GM19324 (cell line): Measurements from ENCODE around the gene HTRA1.

Experiments used
- ATAC-seq: cut with Tn5 transposase; IDR thresholded peaks from one replicate; pipeline ENCODE4 v1.9.1; 2021; ENCODE audit warnings: mild to moderate bottlenecking, moderate library complexity; ENCODE audit not compliant: unreplicated experiment, low FRiP score

The HTRA1 gene

DNA sequence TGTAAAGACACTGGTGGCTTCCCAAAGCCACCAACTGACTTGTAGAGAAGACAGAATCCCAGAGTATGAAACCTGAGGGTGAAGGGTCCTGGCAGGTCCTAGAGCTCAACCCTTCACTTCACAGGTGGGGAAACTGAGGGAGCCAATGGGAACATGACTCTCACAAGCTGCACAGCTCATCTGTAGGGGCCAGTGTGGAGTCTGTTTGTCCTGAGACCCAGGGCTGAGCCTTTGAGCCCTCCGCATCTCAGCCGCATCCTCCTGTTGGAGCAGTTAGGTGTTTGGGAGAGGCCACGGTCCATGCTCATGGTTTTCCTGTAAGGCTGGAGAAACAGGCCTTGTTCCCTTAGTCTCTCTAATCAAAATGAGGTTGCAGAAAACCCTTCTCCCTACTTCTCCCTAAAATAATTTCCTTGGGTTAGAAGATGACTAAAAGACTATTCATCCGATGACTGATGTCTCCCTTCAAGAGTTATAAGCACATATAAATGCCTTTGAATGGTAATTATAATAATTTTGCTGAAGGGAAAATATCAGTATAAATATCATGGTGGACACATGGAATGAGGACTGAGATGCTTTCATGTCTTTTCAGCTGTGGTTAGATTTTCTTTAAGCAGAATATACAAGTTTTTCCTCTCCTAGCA, 10.3 kb downstream of the HTRA1 start:
- ATAC-seq = no peak

DNA sequence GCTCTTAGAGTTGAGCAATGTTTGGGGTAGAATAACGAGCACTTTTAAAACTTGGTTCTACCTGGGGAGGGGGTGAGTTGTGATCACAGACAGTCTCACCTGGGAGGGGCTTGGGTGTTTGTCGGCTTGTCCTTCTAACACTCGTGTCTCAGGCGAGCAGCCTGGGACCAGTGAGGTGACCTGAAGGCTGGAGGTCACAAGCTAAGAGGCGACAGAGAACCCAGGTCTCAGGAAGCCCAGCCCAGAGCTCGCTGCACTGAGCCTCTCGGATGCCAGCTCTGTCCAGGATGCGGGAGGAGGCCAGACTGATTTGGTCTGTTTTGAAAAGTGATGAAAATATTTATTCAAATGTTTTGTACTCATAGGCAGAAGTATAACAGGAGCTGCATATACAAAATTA, 11.8 kb downstream of the HTRA1 start:
- no peak for ATAC-seq

DNA sequence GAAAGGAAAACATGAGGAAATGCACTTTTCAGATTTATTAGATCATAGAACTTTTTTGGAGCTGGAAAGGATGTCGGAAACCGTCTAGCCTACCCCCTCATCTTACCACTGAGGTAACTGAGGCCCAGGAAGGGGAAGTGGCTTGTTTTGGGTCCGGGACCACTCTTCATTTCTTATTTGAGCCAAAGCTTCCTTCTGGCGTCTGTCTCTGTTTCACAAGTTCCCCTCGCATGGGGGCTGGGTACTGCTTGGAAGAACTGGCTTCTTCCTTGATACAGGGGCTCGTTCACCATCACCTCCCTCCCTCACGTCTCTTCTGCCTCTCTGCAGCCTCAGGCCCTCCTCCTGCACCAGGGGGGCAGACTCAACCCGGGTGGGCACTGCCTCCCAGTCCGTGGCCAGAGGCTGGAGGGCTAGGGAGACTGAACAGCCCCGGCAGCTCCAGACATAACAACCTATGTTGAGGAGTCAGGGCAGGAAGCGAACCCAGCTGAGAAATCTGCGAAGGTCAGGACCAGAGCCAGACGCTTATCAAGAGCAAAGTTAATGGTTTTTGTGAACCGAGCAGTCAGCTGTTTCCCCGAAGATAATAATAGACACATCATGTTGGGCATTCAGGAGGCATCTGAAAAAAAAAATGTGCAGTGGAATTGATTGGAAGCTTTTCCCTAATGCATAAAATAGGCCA, 12.9 kb downstream of the HTRA1 start:
- no peak for ATAC-seq

DNA sequence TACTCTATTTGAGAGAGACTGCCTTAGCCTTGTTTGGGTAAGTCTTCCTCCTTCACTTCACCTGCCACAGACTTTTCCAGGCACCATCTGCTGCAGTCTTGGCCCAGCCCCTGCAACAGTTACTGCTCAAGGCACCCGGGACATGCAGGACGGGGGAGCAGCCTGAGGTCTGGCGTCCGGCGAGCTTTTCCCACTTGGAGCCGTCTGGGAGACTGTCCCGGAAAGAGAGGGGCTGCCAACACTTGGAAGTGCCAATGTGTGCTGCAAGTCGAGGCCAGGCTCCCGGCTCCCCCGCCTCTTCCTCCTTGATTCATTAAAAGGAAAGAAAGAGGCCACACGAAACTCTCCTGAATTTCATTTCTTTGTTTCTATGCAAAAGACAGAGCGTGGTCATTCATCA, 13.7 kb downstream of the HTRA1 start:
- no peak for ATAC-seq

DNA sequence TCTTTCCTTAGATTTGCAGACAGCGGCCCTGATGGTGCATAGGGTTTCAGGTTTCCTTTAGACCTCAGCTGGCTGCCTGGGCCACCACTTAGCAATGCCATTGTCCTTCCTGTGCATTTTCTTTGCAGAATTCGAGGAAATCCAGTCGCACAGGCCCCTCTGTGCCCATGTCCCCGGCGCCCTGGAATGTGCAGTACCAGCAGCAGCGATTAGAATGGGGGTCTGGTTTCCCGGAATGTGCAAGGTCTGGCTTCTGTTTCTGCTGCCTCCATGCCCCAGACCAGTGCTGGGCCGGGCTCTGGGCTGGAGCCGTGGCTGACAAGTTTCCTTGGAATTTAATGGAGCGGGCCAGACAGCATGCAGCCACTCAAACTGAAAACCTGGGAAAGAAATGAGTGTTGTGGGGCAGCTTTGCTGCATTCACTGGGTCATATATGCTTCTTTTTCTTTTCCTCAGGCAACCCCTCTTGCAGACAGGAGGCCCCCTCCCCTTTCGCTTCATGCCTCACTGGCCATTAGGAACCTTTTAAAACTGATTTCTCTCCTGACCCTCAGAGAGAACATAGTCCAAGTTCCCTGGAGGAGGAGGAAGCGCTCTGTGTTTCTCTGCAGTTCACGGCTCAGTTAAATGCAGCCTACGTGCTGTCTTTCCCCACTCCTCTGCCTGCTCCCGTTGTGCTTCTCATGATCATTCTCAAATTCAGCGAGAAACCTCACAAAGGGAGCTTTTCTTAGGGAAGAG, 14.4 kb downstream of the HTRA1 start:
- no peak for ATAC-seq

DNA sequence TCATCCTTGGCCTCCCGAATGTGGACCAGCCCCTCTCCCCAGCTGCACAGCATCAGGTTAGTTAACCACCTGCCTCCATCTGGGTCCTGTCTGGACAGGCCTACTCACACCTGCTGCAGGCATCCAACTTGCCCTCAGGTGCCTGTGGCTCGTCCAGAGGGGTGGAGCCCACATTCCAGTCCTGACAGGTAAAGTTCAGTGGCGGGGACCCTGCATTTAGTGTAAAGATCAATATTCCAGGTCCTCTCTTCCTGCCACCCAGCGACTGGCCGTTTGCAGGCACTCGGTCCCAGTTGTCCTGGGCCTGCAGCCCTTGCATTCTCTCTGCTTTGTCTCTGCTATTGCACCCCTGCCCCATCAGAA, 15.0 kb downstream of the HTRA1 start:
- no peak for ATAC-seq

DNA sequence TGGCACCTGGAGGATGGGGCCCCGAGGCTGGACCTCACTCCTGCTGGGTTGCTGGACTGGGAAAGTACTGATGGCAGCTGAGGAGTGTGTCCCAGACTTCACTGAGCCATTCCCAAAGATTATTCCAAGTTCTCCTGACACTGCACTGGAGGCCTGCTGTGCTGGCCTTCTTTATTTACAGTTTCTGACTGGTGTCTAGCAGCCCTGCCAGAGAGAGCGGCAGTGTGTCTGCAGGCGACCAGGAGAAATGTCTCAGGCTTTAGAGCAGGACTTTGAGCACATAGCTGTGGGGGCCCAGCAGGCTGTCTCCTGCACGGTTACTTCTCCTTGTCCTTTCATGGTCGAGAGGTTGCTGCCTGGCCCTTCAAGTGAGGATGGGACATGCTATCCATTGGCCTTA, 16.1 kb downstream of the HTRA1 start:
- no peak for ATAC-seq

DNA sequence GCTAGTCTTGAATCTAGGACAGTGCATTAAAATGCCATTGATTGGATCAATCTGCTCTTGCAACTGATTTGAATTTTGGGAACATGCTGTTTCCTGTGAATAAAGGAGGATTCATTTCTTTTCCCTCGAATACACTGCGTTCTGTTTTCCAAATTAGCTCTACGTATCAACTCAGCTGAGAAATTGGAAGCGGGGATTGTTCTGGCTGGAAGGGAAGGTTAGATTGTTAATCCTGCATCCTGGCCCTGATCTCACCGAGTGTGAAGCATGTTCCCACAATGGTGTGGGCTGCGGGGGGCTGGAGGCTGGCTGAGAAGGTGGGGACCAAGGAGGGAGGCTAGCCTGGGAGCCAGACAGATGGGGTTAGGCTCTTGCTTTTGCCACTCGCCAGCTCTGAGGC, 17.6 kb downstream of the HTRA1 start:
- no peak for ATAC-seq

DNA sequence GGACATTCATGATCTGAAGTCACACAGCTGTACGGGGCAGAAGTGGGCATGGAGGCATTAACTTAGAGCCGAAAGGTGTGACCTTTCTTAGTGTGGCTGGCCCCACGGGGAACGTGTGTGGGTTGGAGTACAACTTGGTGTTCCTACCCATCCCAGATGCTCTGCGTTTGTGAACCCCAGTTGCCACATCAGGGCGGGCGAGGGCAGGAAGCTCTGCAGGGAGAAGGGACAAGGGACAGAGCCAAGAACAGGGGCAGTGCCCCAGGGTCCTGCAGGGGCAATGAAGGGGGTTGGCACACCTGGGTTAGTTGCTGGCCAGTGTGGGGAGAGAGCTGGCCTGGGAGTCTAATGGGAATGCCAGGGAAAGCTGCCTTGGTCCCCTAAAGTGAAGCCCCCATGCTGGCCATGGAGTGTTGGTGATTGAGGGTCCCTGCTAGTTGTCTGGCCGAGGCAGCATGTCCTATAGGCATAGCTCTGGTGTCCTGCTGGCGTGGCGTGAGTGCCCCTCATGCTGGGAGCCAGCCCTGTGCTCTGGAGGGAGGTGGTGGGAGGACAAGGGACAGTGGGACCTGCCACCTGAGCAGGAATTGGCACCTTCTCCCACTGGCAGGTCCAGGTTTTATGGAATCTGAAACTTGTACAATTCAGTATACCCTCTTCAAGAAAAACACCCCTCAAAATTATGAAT, 18.9 kb downstream of the HTRA1 start:
- no peak for ATAC-seq

DNA sequence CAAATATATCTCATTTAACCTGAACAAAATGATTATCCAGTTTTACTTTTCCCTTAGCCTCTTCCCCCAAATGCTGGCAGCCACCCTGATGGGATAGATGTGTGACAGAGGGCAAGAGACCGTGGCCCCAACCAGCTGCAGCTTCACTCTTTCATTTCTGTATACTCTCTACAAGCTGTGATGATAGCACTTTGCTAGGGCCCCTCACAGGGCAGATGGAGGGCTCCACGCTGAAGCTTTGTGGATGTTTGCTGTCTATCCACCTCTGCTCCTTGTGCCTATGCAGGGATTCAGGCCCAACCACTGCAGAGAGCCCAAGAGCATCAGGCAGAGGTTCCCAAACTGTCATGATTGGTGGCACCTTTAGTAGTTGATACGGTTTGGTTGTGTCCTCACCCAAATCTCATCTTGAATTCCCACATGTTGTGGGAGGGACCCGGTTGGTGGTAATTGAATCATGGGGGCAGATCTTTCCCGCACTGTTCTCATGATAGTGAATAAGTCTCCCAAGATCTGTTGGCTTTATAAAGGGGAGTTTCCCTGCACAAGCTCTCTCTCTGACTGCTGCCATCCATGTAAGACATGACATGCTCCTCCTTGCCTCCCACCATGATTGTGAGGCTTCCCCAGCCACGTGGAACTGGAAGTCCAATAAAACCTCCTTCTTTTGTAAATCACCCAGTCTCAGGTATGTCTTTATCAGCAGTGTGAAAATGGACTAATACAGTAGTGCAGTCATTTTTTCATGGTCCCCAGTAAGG, 20.1 kb downstream of the HTRA1 start:
- no peak for ATAC-seq

DNA sequence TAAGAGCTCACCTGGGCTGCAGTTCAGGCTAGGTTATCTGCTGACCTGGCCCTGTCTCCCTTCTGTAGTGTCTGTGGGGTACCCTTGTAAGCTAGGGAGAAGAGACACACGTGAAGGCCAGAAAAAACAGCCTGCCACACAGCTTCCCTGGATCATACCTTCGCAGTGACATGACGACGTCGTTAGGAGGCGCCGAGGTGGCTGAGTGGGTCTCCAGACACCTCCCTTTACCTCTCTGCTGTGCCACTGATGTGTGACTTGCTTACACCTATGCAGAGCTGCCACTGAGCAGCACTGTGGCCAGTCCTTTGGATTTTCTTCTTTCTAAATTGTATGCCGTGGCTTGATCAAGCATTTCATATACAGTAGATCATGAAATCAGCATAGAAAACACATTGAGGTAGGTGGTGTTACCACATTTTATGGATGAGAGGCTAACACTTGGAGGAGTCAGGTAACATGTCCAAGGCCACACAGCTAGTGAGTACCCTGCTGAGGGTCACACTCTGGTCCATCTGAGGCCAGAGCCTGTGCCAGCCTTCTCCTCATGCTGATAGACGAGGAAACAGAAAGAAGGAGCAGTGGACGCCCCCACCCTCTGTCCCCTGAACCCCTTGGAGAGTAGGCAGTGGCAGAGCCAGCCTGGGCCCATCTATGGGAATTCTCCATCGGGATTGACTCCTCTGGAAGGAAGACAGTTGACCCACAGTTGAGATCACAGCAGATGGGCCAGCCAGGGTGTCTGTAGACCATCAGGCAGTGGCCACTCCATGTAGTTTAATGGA, 23.1 kb downstream of the HTRA1 start:
- ATAC-seq = no peak

DNA sequence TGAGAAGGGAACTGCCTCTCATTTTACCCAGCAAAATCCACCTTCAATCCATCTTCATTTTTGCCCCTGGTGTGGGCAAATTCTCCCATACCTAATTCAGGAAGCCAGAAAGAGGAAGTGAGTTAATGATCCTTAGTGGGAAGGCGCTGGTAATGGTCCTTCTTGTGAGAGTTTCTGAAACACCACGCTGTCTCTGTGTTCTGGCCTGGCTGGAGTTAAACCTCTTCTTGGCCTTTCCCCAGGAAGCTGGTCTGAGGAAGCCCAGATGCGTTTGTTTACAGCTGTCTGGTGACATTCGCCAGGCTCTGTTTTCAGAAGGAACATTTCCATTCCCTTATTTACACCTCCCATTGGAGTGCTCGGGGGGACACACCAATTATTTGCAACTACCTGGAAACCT, 24.3 kb downstream of the HTRA1 start:
- no peak for ATAC-seq

DNA sequence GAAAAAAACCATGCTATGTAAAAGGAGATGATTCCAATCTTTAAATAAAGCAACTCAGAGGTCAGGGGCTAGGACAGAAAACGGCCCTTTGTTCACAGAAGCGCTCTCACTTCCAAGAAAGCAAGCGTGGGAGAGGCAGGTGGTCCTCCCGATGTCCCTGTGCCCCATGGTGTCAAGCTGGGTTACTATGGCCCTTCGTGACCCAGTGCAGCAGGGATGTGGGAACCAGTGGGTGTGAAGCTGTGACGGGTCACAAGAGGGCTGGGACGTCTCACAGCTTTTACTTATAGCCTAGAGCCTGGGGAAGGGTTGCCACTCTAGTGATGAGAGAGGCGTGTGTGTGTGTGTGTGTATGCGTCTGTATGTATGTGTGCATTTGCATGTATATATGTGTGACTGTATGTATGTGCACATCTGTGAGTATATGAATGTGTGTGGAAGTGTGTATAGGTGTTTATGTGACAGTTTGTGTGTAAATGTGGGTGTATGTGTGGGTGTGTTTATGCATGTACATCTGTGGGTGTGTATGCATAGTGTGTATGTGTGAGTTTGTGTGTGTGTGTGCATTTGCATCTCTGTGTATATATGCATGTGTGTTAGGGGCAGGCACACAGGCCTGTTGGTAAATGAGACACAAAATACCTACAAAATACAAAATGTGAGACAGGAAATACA, 25.2 kb downstream of the HTRA1 start:
- no peak for ATAC-seq

DNA sequence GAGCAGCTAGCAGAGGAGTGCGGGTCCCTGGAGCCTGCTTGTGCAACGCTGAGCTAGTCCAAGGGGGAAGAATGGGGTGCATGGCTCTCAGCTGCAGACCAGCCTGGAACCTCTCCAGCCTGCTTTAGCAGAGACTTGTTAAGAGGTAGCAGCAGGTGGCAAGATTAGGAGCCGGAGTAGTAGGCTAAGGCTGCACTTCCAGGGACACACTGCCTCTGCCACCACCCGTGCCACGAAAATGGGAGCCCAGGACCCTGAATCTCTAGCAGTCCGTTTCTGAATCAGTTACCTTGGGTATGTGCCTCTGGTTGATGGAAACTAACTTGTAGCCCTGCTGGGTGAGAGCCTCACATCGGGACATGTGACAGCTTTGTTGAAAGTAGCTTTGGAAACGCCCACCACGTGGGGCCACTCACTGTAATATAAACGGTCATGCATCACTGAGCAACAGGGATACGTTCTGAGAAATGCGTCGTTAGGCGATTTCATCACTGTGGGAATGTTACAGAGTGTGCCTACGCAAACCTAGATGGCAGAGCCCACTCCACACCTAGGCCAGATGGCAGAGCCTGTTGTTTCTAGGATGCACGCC, 25.9 kb downstream of the HTRA1 start:
- ATAC-seq = no peak

DNA sequence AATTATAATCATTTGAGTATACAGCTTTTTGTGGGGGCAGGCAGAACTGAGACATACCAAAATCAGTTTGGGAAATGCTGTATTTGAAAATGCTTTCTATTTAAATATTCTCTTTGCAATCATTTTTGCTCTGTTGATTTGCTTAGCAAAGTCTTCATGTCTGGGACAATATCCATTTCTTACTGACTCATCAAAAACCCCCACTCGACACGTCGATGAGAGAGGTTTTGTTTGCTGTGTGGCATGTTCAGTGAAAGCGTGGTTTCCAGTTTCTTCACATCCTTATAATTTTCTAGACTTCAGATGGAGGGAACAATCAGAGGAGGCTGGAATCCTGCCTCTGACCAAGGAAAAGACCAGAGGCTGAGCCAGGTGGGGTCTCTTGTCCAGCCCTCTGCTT, 28.9 kb downstream of the HTRA1 start:
- ATAC-seq = no peak

DNA sequence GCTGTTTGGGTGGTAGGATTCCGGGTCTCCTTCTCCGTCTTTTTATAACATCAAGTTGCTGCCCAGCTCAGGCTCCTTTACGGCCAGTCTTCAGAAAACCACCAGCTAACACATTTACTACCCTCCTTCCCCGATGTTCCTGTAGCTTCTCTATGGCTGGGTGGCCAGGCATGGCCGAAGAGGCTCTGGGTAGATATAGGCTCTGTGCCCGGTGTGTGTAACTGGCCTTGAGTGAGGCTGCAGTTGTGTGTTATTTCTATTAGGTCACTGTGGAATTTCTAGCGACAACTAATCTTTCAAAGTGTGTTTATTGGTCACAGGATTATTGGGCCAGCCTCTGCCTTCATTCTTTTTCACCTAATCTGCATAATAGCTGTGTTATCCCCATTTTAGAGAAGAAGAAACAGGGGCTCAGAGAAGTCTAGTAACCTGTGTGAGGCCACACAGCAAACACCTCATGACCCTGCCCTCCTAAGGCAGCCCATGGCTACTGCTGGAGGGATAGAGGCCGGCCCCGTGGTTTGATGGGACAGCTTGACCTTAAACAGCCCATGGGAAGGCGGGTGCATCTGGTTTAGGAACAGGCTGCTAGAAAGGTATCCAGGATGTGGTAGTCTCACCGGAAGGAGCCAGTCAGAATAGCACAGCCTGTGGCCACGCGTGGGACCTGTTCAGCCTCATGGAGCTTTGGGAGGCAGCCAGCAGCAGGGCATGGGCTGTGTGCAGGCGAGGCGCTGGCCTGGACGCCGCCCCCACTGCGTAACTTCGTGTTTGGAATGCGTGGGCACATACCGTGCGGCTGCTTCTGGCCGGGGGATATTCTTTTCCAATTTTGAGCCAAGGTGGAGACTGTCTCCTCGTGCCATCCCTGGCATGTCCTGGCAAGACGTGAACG, 29.7 kb downstream of the HTRA1 start:
- ATAC-seq = no peak

DNA sequence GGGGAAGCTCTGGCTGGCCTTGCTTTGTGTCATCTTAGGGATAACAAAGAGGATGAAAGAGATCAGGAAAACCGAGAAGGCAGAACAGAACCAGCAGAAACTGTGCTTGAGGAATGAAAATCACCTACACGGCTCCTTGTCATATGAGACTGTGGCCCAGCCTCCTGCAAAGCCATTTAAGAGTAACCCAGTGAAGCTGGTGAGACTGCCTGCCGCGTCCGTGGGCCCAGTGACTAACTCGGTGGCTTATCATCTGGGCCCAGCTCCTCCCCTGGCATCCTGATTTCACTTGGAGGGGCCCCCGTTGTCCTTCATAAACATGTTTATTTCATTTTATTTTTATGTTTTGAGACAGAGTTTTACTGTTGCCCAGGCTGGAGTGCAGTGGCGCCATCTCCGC, 30.7 kb downstream of the HTRA1 start:
- no peak for ATAC-seq

DNA sequence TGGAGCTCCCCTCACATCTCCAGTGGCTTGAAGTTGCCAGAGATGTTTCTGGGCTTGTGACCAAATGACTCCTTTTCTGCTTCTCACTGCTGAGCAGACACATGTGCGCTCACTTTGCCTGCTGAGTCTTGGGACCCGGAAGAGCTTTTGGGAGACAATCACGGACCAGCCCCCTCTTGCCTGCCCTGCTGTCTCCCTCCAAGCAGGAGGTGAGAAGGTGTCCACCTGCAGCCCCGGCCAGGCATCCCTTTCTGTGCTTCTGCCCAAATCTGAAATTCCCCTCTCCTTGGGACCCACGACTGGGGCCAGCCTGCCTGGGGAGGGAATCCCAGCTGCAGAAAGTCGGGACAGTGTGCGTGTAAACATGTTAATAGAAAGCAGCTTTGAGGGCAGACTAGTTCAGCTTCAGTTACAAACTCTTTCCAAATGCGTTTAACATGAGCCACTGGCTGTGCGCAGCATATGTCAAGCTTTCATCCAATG, 31.7 kb downstream of the HTRA1 start:
- no peak for ATAC-seq
